KMS-11 (cell line): ENCODE data around the gene PTPN18.

Source experiments
- H2AFZ ChIP-seq: fragments of 200-600 bp; sonication (generic); 2 replicates; pipeline ENCODE4 v1.6.1; 2016; ENCODE audit warnings: antibody characterized with exemption, mixed run types, low read depth
- H3K27ac ChIP-seq: fragments of 200-600 bp; sonication (generic); 2 replicates; pipeline ENCODE4 v1.6.1; 2016; ENCODE audit warnings: mild to moderate bottlenecking, mixed run types
- H3K27me3 ChIP-seq: fragments of 200-600 bp; sonication (generic); 2 replicates; pipeline ENCODE4 v1.6.1; 2017; ENCODE audit warnings: mild to moderate bottlenecking, low read depth, mixed run types, moderate library complexity; ENCODE audit not compliant: insufficient read depth
- H3K36me3 ChIP-seq: fragments of 200-600 bp; sonication (generic); 2 replicates; pipeline ENCODE4 v1.6.1; 2017; ENCODE audit warnings: mild to moderate bottlenecking, mixed run types; ENCODE audit not compliant: insufficient read depth
- H3K4me1 ChIP-seq: fragments of 200-600 bp; sonication (generic); 2 replicates; pipeline ENCODE4 v1.6.1; 2016; ENCODE audit warnings: mild to moderate bottlenecking, low read depth, mixed run types; ENCODE audit not compliant: poor library complexity, severe bottlenecking
- H3K4me2 ChIP-seq: fragments of 200-600 bp; sonication (generic); 2 replicates; pipeline ENCODE4 v1.7.0; 2016; ENCODE audit warnings: mild to moderate bottlenecking, mixed run types
- H3K4me3 ChIP-seq: fragments of 200-600 bp; sonication (generic); IDR thresholded peaks from 2 replicates; pipeline ENCODE4 v1.6.1; 2017; ENCODE audit warnings: low read depth, low read length, mixed read lengths; ENCODE audit not compliant: insufficient read depth
- H3K79me2 ChIP-seq: fragments of 200-600 bp; sonication (generic); 2 replicates; pipeline ENCODE4 v1.6.1; 2016; ENCODE audit warnings: low read depth, mixed run types; ENCODE audit not compliant: insufficient read depth
- H3K9ac ChIP-seq: fragments of 200-600 bp; sonication (generic); 2 replicates; pipeline ENCODE4 v1.6.1; 2016; ENCODE audit warnings: mild to moderate bottlenecking, mixed run types
- H4K20me1 ChIP-seq: fragments of 200-600 bp; sonication (generic); 2 replicates; pipeline ENCODE4 v1.6.1; 2016; ENCODE audit warnings: mild to moderate bottlenecking, mixed run types; ENCODE audit not compliant: insufficient read depth
- CTCF ChIP-seq: fragments of 200-600 bp; sonication (generic); conservative IDR thresholded peaks from 2 replicates; pipeline ENCODE4 v1.6.1; 2017; ENCODE audit warnings: low read depth, mild to moderate bottlenecking, antibody characterized with exemption, low read length, moderate library complexity, mixed read lengths

The PTPN18 gene

GRCh38 chr2:130337735-130338325 lies 18.0 kb upstream of the PTPN18 start:
- no peak overlapping the region for H3K27ac ChIP-seq

GRCh38 chr2:130338793-130339345 lies 17.0 kb upstream of the PTPN18 start:
- Histone ChIP-seq H3K4me1 (peaks cover 2% of the 10 kb centered on the region), H3K79me2 (peaks cover 9% of the 10 kb centered on the region), H3K27ac (no peak overlapping the region), H2AFZ (no peak overlapping the region), H4K20me1 (no peaks in the 10 kb centered on the region), H3K36me3 (no peaks in the 10 kb centered on the region), H3K4me2 (no peak overlapping the region), H3K4me3 (no peak overlapping the region), H3K9ac (no peak overlapping the region), H3K27me3 (no peaks in the 10 kb centered on the region)
- no peak for TF ChIP-seq CTCF

More at GRCh38 chr2:130337735-130338325, 18.0 kb upstream of the PTPN18 start:
- H3K4me2 ChIP-seq, result no peak overlapping the region
- H3K36me3 ChIP-seq, result no peaks in the 10 kb centered on the region
- H3K27me3 ChIP-seq, result no peaks in the 10 kb centered on the region
- H4K20me1 ChIP-seq, result no peaks in the 10 kb centered on the region
- H3K9ac ChIP-seq, result no peak overlapping the region
- no peaks in the 10 kb centered on the region for H3K4me1 ChIP-seq
- TF ChIP-seq CTCF, result no peak
- no peaks in the 10 kb centered on the region for H3K79me2 ChIP-seq
- H2AFZ ChIP-seq, result no peak overlapping the region
- H3K4me3 ChIP-seq, result no peak overlapping the region

- no peak for TF ChIP-seq CTCF
- no peak overlapping the region for H3K9ac ChIP-seq
- H3K27ac ChIP-seq, result no peak overlapping the region
- H3K79me2 ChIP-seq, result peaks cover 14% of the 10 kb centered on the region
- peaks cover 7% of the 10 kb centered on the region for H3K4me1 ChIP-seq
- no peaks in the 10 kb centered on the region for H3K27me3 ChIP-seq
- no peaks in the 10 kb centered on the region for H3K36me3 ChIP-seq
- H4K20me1 ChIP-seq, result no peaks in the 10 kb centered on the region
- no peak overlapping the region for H3K4me3 ChIP-seq
- no peak overlapping the region for H3K4me2 ChIP-seq
- H2AFZ ChIP-seq, result no peak overlapping the region
Measured at GRCh38 chr2:130339885-130340745, 15.7 kb upstream of the PTPN18 start.

GRCh38 chr2:130341562-130342019 lies 14.3 kb upstream of the PTPN18 start:
- Histone ChIP-seq H3K4me1 (peaks cover 7% of the 10 kb centered on the region), H3K27ac (no peak overlapping the region), H3K4me2 (peak overlapping the region; percentile 68), H4K20me1 (no peaks in the 10 kb centered on the region), H3K36me3 (no peaks in the 10 kb centered on the region; the same call in 1 of the 2 replicates), H3K9ac (peak overlapping the region; percentile 79; the same call in 1 of the 2 replicates), H3K79me2 (peaks cover 14% of the 10 kb centered on the region), H3K27me3 (no peaks in the 10 kb centered on the region), H2AFZ (peak overlapping the region; percentile 90), H3K4me3 (peak overlapping the region; percentile 5)
- TF ChIP-seq CTCF, result no peak
